Right ventricle myocardium inferior (tissue), 1 donor: ENCODE results near the gene SH3BP4. TPM values are rescaled to one million over a fixed set of nuclear protein-coding genes. Genes with fewer than 3 reads are reported as not detected.

Source experiments
- ATAC-seq: fragments of 200-7000 bp; cut with Tn5 transposase; one replicate; pipeline ENCODE4 v1.9.1; 2020; ENCODE audit warnings: mild to moderate bottlenecking, moderate library complexity
- DNase-seq: peaks from one replicate; pipeline ENCODE4 v3.0.0; 2021; ENCODE audit errors: missing footprints
- intact Hi-C: fragments of 100-400 bp; cut with DNase I; formaldehyde crosslinking; loops from one replicate; pipeline ENCODE4 v1.11.0; 2022
- total RNA-seq: library from RNA; stranded (reverse); fragmentation: NEBNext Ultra II Directional; extraction: Animal tissue kit (Norgen Biotek cat#: 25700); gene quantifications from one replicate; pipeline ENCODE4 v1.2.1, GENCODE V29; 2021
- donor health status: DM: no; HTN: yes; CAD: no; lungs with severe emphysema.

The SH3BP4 gene
- total RNA-seq, 1 donor from 2014 or later = 9.3 TPM

DNA sequence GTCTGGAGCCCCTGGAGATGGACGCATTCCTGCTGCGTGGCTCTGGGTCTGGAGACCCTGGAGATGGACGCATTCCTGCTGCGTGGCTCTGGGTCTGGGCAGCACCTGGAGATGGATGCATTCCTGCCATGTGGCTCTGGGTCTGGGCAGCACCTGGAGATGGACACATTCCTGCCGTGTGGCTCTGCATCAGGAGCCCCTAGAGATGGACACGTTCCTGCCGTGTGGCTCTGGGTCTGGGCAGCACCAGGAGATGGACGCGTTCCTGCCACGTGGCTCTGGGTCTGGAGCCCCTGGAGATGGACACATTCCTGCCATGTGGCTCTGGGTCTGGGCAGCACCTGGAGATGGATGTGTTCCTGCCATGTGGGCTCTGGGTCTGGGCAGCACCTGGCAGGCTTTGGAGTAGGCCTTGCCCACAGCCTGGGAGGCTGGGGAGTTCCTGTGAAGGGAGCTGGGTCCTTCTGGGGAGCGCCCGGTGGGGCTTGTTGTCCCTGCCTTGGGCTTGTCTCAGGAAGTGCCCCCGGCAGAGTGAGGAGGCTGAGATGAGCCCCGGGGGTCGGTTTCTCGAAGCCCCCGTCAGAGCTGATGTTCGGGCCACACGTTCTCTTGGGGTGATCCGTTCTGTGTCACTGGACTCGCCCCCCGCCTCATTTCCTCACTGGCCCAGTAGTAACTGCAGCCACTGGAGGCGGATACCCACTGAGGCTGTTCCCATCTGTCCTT is 41.0 kb downstream of the SH3BP4 start:
- intact Hi-C loops = no loop called here
- ATAC-seq = no peak
- no peak for DNase-seq

DNA sequence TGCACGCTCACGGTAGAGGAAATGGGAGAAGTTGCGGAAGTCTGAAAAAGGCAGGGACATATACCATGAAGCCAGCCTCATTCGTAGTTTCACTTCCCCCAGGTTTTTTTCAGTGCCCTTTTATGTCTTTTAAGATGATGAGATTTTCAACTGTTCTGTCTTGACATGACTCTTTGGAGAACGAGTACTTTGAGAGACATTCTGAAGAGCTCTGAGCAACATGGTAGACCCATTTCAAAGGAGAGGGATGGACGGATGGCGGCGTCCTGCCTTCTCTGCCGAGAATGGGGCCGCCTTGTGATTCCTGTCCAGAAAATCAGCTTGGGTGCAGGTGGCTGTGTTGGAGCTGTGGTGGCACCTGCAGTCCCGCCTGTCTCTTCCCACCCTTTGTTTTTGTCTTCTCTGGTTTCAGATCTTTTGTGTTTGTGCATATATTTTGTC is 41.7 kb downstream of the SH3BP4 start:
- intact Hi-C loops = no loop called here
- DNase-seq = no peak
- ATAC-seq = no peak

DNA sequence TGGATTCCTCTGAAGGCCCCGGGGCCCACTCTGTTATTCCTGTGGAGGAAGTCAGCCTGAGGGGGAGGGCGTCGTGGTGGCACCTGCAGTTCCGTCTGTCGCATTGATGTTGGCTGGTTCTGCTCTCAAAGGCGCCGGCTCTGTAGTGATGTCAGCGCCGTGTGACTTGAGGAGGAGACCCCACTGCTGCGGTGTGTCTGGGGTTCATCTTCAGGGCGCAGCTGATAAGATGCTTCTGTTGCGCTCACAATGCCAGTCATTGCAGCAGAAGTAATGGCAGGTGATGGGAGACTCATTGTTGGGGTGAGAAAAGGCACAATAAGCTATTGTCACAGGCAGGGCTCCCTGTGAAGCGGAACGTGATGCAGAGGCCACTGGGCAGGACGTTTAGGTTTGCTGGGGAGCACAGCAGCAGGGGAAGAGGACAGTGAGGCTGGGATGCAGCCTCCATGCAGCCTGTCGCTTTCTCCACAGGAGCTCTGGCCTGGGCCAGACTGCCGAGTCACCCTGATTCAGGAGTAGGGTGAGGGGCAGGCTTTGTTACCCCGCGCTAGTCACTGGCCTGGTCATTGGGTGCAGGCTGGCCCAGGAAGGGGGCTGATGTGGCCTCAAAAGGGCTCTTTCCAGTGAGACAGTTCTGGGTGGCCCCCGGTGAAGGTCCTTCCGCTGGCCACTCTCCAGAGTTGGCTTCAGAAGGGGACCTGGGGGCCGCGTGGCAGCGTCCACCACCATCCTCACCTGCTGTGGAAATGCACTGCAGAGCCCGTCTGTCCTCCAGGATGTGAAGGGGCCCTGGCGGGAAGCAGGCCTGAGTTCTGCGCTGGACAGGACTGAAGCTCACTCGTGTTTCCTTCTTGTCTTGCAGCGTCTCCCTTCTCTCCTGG is 42.9 kb downstream of the SH3BP4 start:
- ATAC-seq (no peak), DNase-seq (no peak)
- intact Hi-C loops = no loop called here

DNA sequence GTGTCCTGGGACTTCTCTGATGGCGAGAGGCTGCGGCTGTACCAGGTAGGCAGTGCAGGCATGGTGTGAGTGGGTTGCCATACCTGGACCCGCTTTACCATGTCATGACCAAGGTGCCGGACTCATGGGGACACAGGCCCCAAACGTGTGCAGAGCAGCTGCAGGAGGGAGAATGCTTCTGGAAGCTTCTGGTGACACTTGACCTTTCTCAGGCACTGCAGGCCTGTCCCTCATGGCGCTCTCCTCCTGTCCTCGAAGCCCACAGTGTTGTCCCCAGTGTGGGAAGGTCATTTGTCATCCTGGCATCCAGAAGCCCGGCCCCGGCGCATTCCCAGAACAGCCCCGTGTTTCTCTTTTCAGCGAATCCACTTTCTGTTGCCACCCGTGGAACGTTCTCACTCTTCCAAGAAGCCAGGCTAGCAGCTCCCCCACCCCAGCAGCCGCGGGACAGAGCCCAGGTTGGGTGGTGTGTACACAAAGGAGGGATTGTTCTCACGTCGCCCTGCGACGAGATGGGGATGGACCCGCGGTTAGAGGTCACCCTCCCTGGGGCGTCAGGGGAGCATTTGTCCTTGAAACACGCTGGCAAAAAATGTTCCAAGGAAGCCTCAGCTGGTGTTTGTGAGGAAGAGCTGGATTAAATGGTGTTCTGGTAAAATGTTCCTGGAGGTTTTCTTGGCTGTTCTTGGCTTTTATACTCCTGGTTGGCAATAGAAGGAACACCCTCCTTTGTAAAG is 43.7 kb downstream of the SH3BP4 start:
- DNase-seq (no peak), ATAC-seq (no peak)
- intact Hi-C loops = no loop called here

DNA sequence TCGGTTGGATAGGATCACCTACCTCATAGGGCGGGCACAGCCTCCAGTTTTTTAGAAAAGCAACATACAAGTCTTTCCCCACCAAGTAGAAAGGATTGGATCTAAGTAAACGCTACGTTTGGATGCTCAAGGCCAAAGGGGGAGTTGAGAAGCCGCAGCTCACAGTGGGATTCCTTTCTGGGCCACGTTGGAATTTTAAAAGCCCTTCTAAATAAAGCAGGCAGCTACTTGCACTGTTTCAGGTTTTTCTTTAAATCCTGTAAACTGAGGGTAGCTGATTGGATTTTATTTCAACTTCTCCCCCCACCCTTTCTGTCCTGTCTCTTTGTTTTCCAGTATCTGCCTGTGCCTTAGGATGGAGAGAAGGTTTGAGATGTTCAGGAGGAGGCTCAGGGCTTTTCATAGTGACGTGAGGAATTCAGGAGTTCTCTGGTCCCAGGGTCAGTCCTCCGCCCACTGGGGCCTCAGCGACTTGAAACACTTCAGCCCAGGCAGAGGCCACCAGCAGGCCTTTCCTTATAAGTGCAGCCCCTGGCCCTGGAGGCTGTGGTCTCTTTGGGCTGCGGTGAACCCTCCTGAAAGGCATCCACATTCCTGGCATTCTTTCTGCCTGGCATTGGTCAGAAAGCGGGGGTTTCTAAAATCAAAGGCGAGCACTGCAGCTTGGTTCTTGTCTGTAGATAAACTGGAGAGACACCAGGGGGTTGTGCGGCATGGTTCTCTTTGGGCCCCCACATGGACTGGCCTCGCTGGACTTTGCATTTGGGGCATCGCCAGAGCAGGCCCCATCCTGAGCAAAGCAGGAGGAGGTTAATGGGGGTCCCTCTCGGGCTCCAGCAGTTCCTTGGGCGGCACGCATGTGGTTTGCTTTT is 44.5 kb downstream of the SH3BP4 start:
- DNase-seq (no peak), ATAC-seq (no peak)
- intact Hi-C loops = no loop called here

DNA sequence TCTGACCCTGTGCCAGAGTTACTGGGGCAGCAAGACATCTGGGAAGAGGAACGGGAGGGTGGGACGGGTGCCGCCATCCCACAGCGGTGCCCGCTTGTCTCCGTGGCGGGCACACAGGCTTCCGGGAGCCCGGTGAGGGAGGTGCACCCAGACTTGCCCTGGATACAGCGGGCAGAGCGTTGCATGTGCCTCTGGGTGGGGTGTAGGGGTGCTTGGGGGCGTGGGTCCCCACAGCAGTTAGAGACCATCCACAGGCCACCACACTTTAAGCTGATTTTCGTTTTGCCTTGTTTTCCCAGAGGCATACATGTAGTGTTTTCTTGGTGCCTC is 45.1 kb downstream of the SH3BP4 start:
- intact Hi-C loops = no loop called here
- ATAC-seq = no peak
- DNase-seq = no peak

DNA sequence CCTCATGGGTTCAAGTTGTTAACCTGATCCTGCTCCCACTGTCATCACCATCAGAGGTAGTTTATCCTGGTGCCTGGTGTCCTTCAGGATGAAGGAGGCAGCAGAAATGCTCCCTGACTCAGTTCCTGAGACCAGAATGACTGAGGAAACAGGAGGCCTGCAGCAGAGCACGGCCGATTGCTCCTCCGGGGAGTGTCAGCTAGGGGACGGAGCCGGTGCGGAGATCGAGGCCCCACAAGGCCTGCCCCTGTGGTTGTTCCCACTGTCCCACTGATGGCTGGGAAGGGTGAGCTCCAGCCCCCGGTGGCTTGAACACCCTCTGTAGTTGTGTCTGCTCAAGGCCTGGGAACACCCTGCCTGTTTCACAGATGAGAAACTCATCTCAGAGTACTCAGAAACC is 45.6 kb downstream of the SH3BP4 start:
- no peak for ATAC-seq
- intact Hi-C loops = no loop called here
- DNase-seq = no peak

DNA sequence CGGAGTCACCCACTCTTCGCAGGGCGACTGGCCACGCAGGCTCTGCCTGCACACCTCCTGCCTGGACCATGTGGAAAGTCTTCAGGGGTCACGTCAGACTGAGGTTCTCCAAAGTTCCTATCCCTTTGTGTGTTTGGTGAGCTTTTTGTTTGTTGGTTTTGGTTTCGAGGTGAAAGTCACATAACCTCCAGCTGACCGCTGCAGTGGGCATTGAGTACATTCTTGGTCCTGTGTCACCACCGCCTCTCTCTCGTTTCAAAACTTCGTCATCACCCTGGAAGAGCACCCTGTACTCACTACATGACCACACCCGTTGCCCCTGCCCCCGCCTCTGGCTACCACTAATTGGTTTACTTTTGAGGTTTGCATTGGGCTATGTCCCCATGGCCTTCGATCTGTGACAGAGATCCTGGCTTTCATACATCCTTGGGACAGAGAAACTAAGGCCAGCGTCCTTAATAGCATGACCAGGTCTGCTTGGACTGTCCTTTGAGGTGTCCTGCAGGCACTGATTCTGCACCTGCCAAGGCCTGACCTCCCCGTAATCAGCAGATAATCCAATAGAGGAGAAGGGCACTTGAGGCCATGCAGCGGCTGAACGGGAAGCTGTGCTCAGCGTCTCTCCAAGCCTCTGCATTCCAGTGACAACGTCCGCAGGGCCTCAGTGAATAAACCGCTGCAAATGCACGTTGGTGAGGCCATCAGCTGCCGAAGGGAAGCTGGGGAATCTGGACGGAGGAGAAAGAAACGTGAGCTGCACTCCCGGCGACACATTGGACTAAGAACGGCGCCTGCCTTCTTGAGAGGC is 46.8 kb downstream of the SH3BP4 start:
- intact Hi-C loops = no loop called here
- no peak for DNase-seq
- no peak for ATAC-seq

DNA sequence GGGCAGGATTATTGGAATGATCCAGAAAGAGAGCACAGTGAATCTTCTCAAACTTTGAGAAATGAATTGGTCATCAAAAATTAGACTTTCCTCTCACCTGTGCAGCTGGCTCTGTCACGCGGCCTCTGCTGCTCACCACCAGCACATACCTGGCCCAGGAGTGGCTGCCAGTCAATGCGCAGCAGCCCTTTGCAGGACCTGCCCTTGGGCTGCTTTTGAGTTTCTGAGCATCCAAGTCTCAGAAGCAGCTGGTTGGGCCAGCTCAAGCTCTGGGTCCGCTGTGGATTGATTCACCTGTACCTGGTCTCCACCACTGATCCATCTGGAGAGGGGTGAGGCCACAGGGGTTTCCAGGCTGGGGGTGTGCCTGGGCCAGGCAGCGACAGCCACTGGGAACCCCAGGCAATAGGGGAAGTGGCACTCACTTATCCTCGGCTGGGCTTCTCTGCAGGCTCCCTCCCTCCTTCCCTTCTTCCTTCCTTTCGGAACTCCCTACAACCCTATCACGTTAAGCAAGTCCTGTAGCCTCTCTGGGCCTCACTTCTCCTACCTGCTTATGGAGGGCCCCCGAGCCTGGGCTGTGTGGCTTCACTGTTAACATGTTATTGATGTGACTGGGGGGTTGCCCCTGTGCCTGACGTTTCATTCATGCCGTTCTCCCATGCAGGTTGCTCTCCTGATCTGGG is 48.1 kb downstream of the SH3BP4 start:
- intact Hi-C loops = no loop called here
- ATAC-seq = no peak
- DNase-seq = no peak

DNA sequence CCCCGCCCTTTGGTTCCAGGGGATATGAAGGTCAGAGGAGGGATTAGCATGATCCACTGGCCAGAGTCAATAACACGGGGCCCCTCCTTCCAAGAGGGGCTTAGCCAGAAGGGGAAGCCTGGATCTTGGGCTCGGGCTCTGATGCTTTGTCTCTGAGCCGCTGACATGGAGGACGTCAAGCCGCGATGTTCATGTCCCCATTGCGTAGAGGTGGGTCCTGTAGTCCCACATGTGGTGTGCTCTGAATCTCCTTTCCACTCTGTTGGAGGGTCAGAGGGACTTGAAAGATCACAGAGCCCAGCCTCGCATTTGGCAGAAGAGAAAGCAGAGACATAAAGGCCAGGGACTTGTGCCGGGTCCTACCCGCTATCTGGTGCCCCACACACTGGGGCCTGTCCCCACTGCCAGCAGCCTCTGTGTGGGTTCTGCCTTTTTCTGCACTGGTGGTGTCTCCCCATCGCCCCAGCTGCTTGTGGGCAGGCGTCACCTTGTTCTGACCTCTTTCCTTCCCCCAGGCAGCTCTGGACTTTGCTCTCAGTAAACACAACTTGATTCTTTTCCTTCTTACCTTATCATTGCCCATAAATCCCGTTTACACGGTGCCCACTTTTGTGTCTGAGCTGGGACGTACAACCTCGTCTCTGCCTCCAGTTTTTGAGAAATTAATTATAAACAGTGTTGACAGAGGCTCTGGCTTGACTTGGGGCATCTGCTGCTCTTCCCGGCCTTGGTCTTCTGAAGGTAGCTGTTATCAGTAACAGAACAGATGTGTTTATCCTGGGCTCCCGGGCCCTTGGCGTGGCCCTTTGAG is 48.8 kb downstream of the SH3BP4 start:
- intact Hi-C loops = no loop called here
- ATAC-seq = no peak
- DNase-seq = no peak

DNA sequence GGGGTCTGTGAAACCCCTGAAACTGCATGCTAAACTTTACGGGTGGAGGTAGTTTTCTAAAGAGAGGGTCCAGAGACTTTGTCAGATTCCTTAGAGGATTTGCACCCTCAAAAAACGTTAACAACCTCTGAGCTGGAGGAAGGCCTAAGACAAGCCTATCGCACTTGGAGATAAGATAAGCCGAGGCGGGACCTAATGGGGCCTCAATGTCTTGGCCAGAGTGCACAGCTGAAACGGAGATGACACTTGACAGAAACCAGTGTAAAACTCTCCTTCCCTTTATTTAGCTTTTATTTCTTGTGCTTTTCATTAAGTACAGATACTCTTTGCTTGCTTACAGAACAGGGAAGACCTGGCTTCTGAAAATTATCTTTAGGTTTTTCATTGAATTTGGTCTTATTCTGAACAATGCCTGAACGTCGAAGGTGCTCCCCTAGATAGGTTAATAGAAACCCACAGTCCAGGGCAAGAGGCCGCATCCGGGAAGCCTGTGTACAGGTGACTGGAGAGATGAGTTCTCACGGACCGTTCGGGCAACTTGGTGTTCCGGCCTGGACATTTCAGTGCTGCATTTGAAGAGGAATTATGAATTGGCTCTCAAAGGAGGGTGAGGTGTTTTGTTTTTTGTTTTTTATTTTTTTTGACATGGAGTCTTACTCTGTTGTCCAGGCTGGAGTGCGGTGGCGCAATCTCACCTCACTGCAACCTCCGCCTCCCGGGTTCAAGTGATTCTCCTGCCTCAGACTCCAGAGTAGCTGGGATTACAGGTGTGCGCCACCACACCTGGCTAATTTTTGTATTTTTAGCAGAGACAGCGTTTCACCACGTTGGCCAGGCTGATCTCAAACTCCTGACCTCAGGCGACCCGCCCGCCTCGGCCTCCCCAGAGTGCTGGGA is 49.7 kb downstream of the SH3BP4 start:
- intact Hi-C loops = no loop called here
- DNase-seq (no peak), ATAC-seq (no peak)

DNA sequence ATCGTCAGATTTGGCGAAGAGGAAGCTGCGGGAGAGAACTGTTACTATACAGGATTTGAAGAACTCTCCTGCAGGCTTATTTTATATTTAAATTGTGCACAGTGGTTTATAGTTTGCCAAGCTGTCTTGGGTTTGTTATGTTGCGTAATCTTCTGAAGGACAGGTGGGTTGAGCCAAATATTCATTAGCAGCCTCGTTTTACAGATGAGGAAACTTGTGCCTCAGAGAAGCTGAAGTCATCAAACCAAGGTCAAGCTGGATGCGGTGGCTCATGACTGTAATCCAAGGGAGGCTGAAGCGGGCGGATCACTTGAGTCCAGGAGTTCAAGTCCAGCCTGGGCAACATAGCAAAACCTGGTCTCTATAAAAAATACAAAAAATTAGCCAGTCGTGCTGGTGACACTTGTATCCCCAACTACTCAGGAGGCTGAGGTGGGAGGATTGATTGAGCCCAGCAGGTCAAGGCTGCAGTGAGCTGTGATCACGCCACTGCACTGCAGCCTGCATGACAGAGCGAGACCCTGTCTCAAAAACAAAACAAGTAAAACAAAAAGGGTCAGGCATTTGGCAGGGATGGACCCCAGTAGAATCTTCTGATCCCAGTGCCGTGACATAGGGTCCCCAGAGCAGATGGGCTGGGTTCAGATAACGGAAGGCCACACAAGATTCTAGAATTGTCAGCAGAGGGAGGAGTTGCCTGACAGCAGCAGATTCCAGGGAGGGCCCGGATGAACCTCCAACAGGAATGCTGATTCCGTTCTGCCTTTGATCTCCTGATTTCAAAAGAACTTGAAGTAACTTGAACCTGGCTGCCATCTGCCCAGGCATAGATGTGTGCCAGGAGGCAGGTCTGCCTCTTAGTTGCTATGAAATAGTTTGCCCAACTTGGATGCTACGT is 50.6 kb downstream of the SH3BP4 start:
- DNase-seq (no peak), ATAC-seq (no peak)
- intact Hi-C loops = no loop called here

DNA sequence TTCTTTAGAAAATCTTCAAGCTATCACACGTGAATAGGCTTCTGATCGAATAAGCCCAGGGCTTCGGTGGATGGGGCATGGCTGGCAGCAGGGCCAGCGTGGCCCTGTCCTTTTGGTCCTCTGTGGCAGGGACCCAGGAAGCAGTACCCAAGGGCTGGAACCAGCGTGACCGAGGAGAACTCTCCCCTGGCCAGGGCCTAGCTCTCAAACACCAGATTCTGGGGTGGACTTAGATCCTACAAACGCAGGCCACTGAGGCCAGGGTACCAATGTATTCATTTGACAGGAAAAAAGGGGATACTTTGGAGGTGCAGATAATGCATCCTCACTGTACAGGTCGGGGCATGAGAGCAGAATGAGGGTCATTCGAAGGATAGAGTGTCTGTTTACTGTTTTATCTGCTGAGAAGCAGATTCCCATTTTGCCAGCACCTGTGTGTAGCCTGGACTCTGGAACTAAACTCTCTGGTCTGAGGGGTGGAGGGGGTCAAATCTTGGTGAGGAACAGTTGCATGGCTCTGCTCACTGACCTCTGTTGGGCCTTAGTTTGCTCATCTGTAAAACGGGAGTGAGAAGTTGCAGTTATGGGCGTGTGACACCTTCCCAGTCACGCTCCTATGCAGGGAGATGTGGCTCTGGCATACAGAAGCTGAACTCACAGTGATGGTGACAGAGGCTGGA is 51.4 kb downstream of the SH3BP4 start:
- ATAC-seq = no peak
- intact Hi-C loops = no loop called here
- DNase-seq = no peak

DNA sequence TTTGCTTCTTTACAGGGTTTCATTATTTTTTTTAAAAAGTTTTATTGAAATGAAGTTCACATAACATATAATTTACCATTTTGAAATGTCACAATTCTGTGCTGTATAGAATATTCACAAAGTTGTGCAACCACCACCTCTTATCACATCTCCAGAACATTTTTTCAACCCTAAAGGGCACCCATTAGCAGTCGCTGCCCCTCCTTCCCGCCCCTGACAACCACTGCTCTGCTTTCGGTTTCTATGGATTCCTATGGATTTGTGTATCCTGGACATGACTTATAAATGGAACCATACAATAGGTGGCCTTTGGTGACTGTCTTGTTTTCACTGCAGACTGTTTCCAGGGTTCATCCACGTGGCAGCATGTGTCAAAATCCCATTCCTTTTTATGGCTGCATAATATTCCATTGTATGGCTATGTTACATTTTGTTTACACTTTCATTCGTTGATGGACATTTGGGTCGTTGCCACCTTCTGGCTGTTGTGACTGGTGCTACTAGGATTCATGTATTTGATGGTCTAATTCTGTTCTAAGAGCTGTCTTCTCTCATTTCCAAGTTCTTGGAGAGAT is 52.6 kb downstream of the SH3BP4 start:
- DNase-seq (no peak), ATAC-seq (no peak)
- intact Hi-C loops = no loop called here
